H9 (cell line): ENCODE measurements around the gene ZNF653. TPM values are rescaled to one million over a fixed set of nuclear protein-coding genes. Genes with fewer than 3 reads are reported as not detected.
A peak's percentile ranks its signal among the peaks of the same experiment; 100 is the strongest.

ENCODE experiments used
- DNase-seq: peaks from one replicate; pipeline ENCODE4 v3.0.0-alpha.2; 2017
- H2AFZ ChIP-seq: one replicate; pipeline ENCODE4 v1.6.1; 2013; ENCODE audit warnings: mild to moderate bottlenecking, low read length, control low read depth, moderate library complexity
- H2AK5ac ChIP-seq: 2 replicates; pipeline ENCODE4 v1.6.1; 2013; ENCODE audit warnings: low read length, control low read depth, mixed read lengths; ENCODE audit not compliant: insufficient read length
- H2BK120ac ChIP-seq: one replicate; pipeline ENCODE4 v1.6.1; 2013; ENCODE audit warnings: low read depth, mild to moderate bottlenecking, low read length, control low read depth, inconsistent platforms; ENCODE audit not compliant: poor library complexity, severe bottlenecking
- H2BK12ac ChIP-seq: 2 replicates; pipeline ENCODE4 v1.6.1; 2013; ENCODE audit warnings: low read length, control low read depth, mixed read lengths, low read depth; ENCODE audit not compliant: insufficient read length
- H2BK15ac ChIP-seq: 2 replicates; pipeline ENCODE4 v1.6.1; 2013; ENCODE audit warnings: low read depth, low read length, control low read depth
- H2BK20ac ChIP-seq: one replicate; pipeline ENCODE4 v1.6.1; 2013; ENCODE audit warnings: low read depth, mild to moderate bottlenecking, low read length, control low read depth, inconsistent platforms; ENCODE audit not compliant: poor library complexity, severe bottlenecking
- H2BK5ac ChIP-seq: 2 replicates; pipeline ENCODE4 v1.6.1; 2013; ENCODE audit warnings: low read length, control low read depth, mixed read lengths; ENCODE audit not compliant: insufficient read length
- H3K14ac ChIP-seq: 2 replicates; pipeline ENCODE4 v1.6.1; 2013; ENCODE audit warnings: low read length, control low read depth; ENCODE audit not compliant: insufficient read depth
- H3K18ac ChIP-seq: 2 replicates; pipeline ENCODE4 v1.6.1; 2013; ENCODE audit warnings: low read depth, mild to moderate bottlenecking, mixed read lengths, low read length, control low read depth; ENCODE audit not compliant: insufficient read length
- H3K23ac ChIP-seq: 2 replicates; pipeline ENCODE4 v1.6.1; 2013; ENCODE audit warnings: low read length, control low read depth, mixed read lengths, low read depth; ENCODE audit not compliant: insufficient read length
- H3K23me2 ChIP-seq: 2 replicates; pipeline ENCODE4 v1.6.1; 2013; ENCODE audit warnings: low read depth, mild to moderate bottlenecking, mixed read lengths, low read length, control low read depth; ENCODE audit not compliant: insufficient read length, poor library complexity, severe bottlenecking
- H3K27ac ChIP-seq: 2 replicates; pipeline ENCODE4 v1.5.1; 2013; ENCODE audit warnings: low read length, control low read depth, mixed read lengths, low read depth; ENCODE audit not compliant: insufficient read length
- H3K27me3 ChIP-seq: 2 replicates; pipeline ENCODE4 v1.6.1; 2013; ENCODE audit warnings: low read length, control low read depth, inconsistent platforms; ENCODE audit not compliant: insufficient read depth
- H3K4ac ChIP-seq: 2 replicates; pipeline ENCODE4 v1.6.1; 2013; ENCODE audit warnings: low read depth, mild to moderate bottlenecking, control low read depth, inconsistent platforms, low read length, moderate library complexity
- H3K4me1 ChIP-seq: 2 replicates; pipeline ENCODE4 v1.6.1; 2013; ENCODE audit warnings: low read length, control low read depth, inconsistent platforms; ENCODE audit not compliant: insufficient read depth
- H3K4me2 ChIP-seq: 2 replicates; pipeline ENCODE4 v1.6.1; 2013; ENCODE audit warnings: low read length, control low read depth, mixed read lengths; ENCODE audit not compliant: insufficient read length, insufficient read depth
- H3K56ac ChIP-seq: 2 replicates; pipeline ENCODE4 v1.6.1; 2013; ENCODE audit warnings: low read depth, mild to moderate bottlenecking, mixed read lengths, low read length, control low read depth; ENCODE audit not compliant: insufficient read length
- H3K79me1 ChIP-seq: 2 replicates; pipeline ENCODE4 v1.6.1; 2013; ENCODE audit warnings: low read depth, mild to moderate bottlenecking, moderate library complexity, low read length, control low read depth, inconsistent platforms; ENCODE audit not compliant: insufficient read depth, poor library complexity, severe bottlenecking
- H3K79me2 ChIP-seq: 2 replicates; pipeline ENCODE4 v1.6.1; 2013; ENCODE audit warnings: low read length, control low read depth, inconsistent platforms; ENCODE audit not compliant: insufficient read depth
- H3K9ac ChIP-seq: 2 replicates; pipeline ENCODE4 v1.6.1; 2013; ENCODE audit warnings: low read length, control low read depth, mixed read lengths; ENCODE audit not compliant: insufficient read length; ENCODE audit errors: extremely low read depth
- H3K9me3 ChIP-seq: one replicate; pipeline ENCODE4 v1.6.1; 2013; ENCODE audit warnings: low read depth, low read length, inconsistent platforms; ENCODE audit not compliant: control insufficient read depth
- H3T11ph ChIP-seq: one replicate; pipeline ENCODE4 v1.6.1; 2013; ENCODE audit warnings: mild to moderate bottlenecking, low read length, control low read depth, inconsistent platforms
- H4K20me1 ChIP-seq: one replicate; pipeline ENCODE4 v1.6.1; 2013; ENCODE audit not compliant: control insufficient read depth, insufficient read length, insufficient read depth
- H4K5ac ChIP-seq: 2 replicates; pipeline ENCODE4 v1.6.1; 2013; ENCODE audit warnings: low read depth, mild to moderate bottlenecking, mixed read lengths, low read length, control low read depth; ENCODE audit not compliant: insufficient read length
- H4K8ac ChIP-seq: replicated peaks from 2 replicates; pipeline ENCODE4 v1.6.1; 2013; ENCODE audit warnings: low read length, control low read depth, mixed read lengths, low read depth; ENCODE audit not compliant: insufficient read length
- H4K91ac ChIP-seq: 2 replicates; pipeline ENCODE4 v1.6.1; 2013; ENCODE audit warnings: low read depth, mild to moderate bottlenecking, moderate library complexity, mixed read lengths, low read length, control low read depth; ENCODE audit not compliant: insufficient read length
- H3K27ac Mint-ChIP-seq, 3 experiments: 2 replicates in 2 of 3; 3 replicates in 1 of 3; pipeline ENCODE4 v1.8.0; 2020 to 2021; ENCODE audit warnings: mixed read lengths in 3 of 3, mild to moderate bottlenecking in 1 of 3, moderate library complexity in 1 of 3
- H3K27me3 Mint-ChIP-seq: 2 replicates; pipeline ENCODE4 v1.8.0; 2021; ENCODE audit warnings: low read depth, mild to moderate bottlenecking, moderate library complexity, mixed read lengths
- H3K36me3 Mint-ChIP-seq, 3 experiments: 2 replicates in 2 of 3; 3 replicates in 1 of 3; pipeline ENCODE4 v1.8.0; 2020 to 2021; ENCODE audit warnings: low read depth in 3 of 3, mixed read lengths in 3 of 3; ENCODE audit not compliant: insufficient read depth in 1 of 3
- H3K4me1 Mint-ChIP-seq, 2 experiments: 2 replicates each; pipeline ENCODE4 v1.8.0; 2020; ENCODE audit warnings: mixed read lengths in 2 of 2
- H3K4me3 Mint-ChIP-seq, 2 experiments: 2 replicates in 1 of 2; 3 replicates in 1 of 2; pipeline ENCODE4 v1.8.0; 2020 to 2021; ENCODE audit warnings: mild to moderate bottlenecking in 2 of 2, mixed read lengths in 2 of 2, moderate library complexity in 1 of 2
- H3K9me3 Mint-ChIP-seq, 2 experiments: 2 replicates in 1 of 2; 3 replicates in 1 of 2; pipeline ENCODE4 v1.8.0; 2020; ENCODE audit warnings: mild to moderate bottlenecking in 2 of 2, mixed read lengths in 2 of 2, moderate library complexity in 1 of 2
- WGBS: extraction: QIAGEN DNeasy Blood & Tissue Kit; methylation state at CpG from one replicate; pipeline ENCODE4 v1.1.7; 2013; ENCODE audit warnings: missing lambda C conversion rate, low lambda C conversion rate, mixed read lengths; ENCODE audit not compliant: insufficient read length; ENCODE audit errors: extremely low coverage; 5-methylcytosine and 5-hydroxymethylcytosine counted together
- total RNA-seq: library from RNA; stranded (reverse); gene quantifications from 2 replicates; pipeline ENCODE4 v1.2.1, GENCODE V29; 2021
- TF ChIP-seq, protein P1 (sequence below): fragments of 200-600 bp; sonication (generic); conservative IDR thresholded peaks from 3 replicates; pipeline ENCODE4 v1.8.0; 2021; ENCODE audit warnings: antibody characterized with exemption, mild to moderate bottlenecking

The ZNF653 gene
- total RNA-seq, 1 experiment from 2014 or later, result 11.6 TPM

DNA sequence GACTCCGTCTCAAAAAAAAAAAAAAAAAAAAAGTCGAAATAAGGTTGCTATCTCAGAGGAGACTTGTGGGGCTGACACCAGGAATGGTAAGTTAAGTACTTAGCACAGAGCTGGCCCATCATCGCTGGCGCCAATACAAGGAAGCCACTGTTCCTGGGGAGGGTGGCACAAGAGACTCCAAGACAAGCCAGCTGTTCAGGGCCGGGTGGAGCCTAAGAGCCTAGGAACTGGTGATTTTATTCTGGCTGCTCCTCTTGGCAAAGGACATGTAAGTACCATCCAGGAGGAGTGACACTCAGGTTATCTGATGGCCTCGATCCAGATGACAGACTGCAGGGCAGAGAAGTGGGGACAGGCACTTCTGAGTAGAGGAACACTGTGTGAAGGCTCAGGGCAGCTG is 49.6 kb upstream of the ZNF653 start:
- Histone ChIP-seq H3K14ac (no peak overlapping the region), H3K4me1 (no peaks in the 10 kb centered on the region), H3K9me3 (no peaks in the 10 kb centered on the region), H3K4me2 (no peak overlapping the region), H2AFZ (no peak overlapping the region), H3K27me3 (no peaks in the 10 kb centered on the region), H3K23me2 (peaks cover 9% of the 10 kb centered on the region), H3K18ac (no peak overlapping the region), H2BK12ac (no peak overlapping the region), H4K8ac (no peak overlapping the region), H2BK20ac (no peak overlapping the region), H2AK5ac (no peak overlapping the region), H3K79me1 (peaks cover 2% of the 10 kb centered on the region), H2BK15ac (no peak overlapping the region), H3K27ac (no peak overlapping the region), H4K20me1 (no peaks in the 10 kb centered on the region), H3K23ac (no peak overlapping the region), H2BK5ac (no peak overlapping the region), H4K91ac (no peak overlapping the region), H4K5ac (no peak overlapping the region), H3K56ac (no peak overlapping the region), H3K9ac (no peak overlapping the region), H3T11ph (no peak overlapping the region), H2BK120ac (no peak overlapping the region), H3K4ac (no peak overlapping the region), H3K79me2 (peaks cover 17% of the 10 kb centered on the region; the same call in 1 of the 2 replicates)
- WGBS, result no CpG with 5 or more reads among the region's 6 CpGs
- Mint-ChIP-seq H3K27me3 (no peaks in the 10 kb centered on the region; the same call in 1 of the 2 replicates), H3K9me3 (peaks cover 0 to 3% of the 10 kb centered on the region in 2 experiments; a peak in 1 of 5 replicates), H3K4me1 (peaks cover 5 to 13% of the 10 kb centered on the region in 2 experiments), H3K27ac (no peak overlapping the region; a peak in 1 of 7 replicates), H3K36me3 (peaks cover 13 to 35% (median 27%) of the 10 kb centered on the region in 3 experiments; a peak in 6 of 7 replicates), H3K4me3 (peak overlapping the region; percentile 5 to 19; a peak in 1 of 5 replicates)
- no peak for DNase-seq
- TF ChIP-seq, protein P1, sequence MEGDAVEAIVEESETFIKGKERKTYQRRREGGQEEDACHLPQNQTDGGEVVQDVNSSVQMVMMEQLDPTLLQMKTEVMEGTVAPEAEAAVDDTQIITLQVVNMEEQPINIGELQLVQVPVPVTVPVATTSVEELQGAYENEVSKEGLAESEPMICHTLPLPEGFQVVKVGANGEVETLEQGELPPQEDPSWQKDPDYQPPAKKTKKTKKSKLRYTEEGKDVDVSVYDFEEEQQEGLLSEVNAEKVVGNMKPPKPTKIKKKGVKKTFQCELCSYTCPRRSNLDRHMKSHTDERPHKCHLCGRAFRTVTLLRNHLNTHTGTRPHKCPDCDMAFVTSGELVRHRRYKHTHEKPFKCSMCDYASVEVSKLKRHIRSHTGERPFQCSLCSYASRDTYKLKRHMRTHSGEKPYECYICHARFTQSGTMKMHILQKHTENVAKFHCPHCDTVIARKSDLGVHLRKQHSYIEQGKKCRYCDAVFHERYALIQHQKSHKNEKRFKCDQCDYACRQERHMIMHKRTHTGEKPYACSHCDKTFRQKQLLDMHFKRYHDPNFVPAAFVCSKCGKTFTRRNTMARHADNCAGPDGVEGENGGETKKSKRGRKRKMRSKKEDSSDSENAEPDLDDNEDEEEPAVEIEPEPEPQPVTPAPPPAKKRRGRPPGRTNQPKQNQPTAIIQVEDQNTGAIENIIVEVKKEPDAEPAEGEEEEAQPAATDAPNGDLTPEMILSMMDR, result no peak
